ENCODE results near the gene RPRML. TPM values are rescaled to one million over a fixed set of nuclear protein-coding genes. Genes with fewer than 3 reads are reported as not detected.
A peak's percentile ranks its signal among the peaks of the same experiment; 100 is the strongest.
"Not testable (repeated sequence)": the region's sequence is repeated elsewhere in the genome, so short reads cannot be mapped to it uniquely, and the experiment has no call there.

Gene RPRML
- total RNA-seq, 1 donor from 2014 or later = not detected

GRCh38 chr17:46976626-46977270, 2.3 kb downstream of the RPRML start:
- DNase-seq (ENCODE audit: low read depth in 2 of 2) = no peak

DNA sequence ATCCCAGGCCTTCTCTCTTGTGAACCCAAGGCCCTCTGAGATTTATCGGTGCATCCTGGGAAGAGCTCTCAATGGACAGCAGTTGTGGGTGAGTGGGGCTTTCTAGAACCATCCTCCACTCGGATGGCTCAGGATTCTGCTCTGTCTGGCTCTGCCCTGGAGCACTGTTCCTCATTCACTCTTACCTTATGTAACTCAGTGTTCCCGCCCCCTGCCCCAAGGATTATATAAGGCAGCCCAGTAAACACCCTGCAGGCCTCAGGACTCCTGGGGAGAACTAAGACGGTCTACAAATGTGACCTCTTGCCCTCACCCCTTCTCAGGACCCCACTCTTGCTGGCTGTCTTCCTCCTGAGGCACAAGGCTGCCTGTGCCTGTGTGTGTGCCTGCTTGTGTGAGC, 3.8 kb downstream of the RPRML start:
- no peak for DNase-seq (ENCODE audit: low read depth in 2 of 2)

GRCh38 chr17:46974086-46974485, 5.0 kb downstream of the RPRML start:
- DNase-seq (ENCODE audit: low read depth in 2 of 2) = no peak

DNA sequence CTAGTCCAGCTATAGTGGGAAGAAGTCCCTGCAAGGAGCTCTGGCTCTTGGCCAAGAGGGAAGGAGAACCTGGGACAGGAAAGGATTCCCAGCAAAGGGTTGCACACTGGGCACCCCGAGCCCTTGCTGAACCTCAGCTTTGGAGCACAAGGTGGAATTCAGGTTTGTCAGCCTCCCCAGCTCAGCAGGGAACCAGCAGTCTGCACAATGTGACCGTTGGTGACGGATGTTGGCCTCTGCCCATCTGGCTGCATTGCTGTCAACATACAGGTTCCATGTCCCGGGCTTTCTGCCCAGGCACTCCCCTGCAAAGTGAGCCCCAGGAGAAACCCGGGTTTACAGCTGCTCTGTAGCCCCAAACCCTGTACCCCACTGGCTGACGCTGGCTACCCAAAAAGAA, 6.7 kb downstream of the RPRML start:
- DNase-seq (ENCODE audit: low read depth in 2 of 2) = no peak

DNA sequence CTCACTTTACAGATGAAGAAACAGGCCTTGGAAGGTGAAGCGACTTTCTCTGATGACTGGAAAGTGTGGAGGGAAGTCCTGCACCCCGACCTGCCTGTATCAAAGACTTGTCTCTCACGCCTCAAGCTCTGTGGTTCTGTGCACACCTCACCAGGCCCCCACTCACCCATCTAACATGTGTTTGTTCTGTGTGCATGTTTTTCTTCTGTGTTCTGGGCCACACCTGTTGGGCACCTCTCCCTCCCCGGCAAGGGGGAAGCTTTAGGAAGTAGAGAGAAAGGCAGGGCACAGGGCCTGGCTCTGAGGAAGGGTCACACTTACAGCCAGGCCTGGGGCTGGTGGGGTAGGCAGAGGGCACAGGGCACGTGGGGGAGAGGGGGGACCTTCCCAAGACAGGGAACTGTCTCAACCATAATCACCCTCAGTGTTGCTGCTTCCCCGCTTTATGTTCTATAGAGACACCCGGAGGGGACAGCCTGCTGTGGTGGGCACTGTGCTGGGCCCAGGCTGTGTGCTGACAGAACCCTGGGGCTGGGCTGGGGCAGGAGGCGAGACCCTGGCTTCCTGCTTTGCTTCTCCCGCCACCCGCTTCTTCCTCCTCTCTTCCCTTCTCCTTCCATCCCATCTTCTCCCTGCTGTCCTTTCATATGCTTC, 7.3 kb downstream of the RPRML start:
- DNase-seq (ENCODE audit: low read depth in 2 of 2) = no peak

DNA sequence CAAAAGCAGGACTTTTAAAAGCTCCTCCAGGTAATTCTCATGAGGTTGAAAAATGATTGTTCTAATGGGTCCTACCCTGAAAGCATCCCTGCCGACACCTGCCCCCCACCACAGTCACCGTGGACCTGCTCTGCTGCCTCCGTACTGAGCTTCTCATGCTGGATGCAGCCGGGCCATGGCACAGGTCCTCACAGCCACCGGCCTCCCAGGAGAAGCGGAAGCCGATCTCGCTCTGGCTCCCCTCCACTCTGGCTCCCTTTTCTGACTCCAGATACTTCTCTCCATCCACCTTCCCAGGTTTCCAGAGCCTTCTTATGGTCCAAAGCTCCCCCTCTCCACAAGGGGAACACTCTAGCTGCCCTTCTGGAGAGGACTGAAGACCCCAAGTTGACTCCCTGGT, 10.2 kb downstream of the RPRML start:
- no peak for DNase-seq (ENCODE audit: low read depth in 2 of 2)

- DNase-seq (ENCODE audit: low read depth in 2 of 2) = no peak
Measured at GRCh38 chr17:46968224-46968834, 10.7 kb downstream of the RPRML start.

DNA sequence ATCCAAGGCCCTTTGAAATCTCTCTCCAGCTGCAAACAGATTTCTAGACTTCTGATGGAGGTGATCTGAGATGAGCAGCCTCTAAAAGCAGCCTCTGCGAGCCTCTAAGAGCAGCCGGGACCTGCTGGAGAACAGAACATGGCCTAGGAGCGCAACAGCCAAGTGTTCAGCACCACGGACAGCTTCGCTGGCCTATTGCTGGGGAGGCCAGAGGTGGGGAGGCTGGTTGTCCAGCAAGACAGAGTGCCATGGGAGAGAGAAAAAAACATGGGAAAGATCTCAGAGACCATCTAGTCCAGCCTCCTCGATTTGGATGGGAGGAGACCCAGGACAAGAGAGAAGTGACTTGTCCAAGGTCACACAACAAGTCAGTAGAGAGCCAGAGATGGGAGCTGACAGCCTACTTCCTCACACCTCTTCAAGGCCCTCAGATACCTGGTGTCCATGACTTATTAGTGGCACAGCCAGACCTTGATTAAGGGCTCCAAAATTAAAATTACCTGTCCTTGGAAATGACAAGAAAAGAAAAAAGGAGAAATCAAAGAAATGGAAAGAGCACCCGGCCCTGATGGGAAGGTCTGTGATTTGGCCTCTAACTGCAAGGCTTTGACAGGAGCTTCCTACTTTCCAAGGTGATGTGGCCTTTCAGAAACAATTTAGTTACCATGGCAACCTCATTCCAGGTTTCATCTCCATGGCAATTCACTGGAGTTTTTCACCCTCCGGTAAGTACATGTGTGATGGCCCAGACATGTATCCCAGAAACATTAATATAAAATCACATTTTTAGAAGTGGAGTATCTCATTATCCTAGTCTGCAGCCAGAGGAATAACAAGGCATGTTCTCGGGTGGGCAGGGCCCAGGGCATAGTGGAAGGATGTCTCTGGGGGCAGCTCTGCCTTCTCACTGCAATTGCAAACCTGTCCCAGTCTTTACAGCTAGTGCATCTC, 14.5 kb downstream of the RPRML start:
- peak in 1 of 2 donors; percentile 41 for DNase-seq (ENCODE audit: low read depth in 2 of 2)

- no peak for DNase-seq (ENCODE audit: low read depth in 2 of 2)
Measured at GRCh38 chr17:46963571-46963970, 15.5 kb downstream of the RPRML start.

GRCh38 chr17:46962374-46962790, 16.7 kb downstream of the RPRML start:
- DNase-seq (ENCODE audit: low read depth in 2 of 2) = no peak

DNA sequence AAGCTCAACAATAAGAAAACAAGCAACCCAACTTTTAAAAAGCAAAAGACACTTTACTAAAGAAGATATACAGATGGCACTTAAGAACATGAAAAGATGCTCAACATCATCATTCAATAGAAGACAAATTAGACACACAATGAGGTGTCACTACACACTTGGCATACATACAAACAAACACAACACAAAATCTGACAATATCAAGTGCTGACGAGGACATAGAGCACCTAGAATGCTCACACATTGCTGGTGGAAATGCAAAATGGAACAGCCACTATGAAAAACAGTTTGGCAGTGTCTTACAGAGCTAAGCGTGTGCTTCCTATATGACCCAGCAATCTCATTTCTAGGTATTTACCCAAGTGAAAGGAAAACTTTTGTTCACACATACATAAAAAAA, 18.9 kb downstream of the RPRML start:
- no peak for DNase-seq (ENCODE audit: low read depth in 2 of 2)

GRCh38 chr17:46958041-46958591, 20.9 kb downstream of the RPRML start:
- DNase-seq (ENCODE audit: low read depth in 2 of 2) = no peak

GRCh38 chr17:46953191-46953590, 25.9 kb downstream of the RPRML start:
- DNase-seq (ENCODE audit: low read depth in 2 of 2) = not testable (repeated sequence)

DNA sequence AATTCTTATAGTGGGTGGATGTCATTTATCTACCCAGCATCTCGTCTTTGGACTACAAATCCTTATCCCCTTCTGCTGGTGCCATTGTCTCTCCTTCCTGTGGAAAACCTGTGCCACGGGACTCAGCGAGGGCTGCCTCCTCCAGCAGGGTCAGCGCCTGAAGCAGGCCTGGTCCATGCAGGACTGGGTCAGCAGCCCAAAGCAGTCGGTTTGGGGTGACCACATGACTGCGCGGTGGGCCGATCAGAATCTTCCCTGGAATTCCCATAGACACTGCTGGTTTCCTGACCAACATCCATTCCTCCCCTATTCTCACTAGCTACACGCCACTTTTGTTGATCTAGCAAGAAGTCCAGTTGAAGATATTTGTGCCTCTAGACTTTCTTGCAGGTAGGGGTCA, 26.9 kb downstream of the RPRML start:
- no peak for DNase-seq (ENCODE audit: low read depth in 2 of 2)

GRCh38 chr17:46951706-46952105, 27.3 kb downstream of the RPRML start:
- DNase-seq (ENCODE audit: low read depth in 2 of 2) = no peak

GRCh38 chr17:46950997-46951621, 27.9 kb downstream of the RPRML start:
- no peak for DNase-seq (ENCODE audit: low read depth in 2 of 2)

- no peak for DNase-seq (ENCODE audit: low read depth in 2 of 2)
Measured at GRCh38 chr17:46950342-46950996, 28.6 kb downstream of the RPRML start.

GRCh38 chr17:46949291-46950174, 29.5 kb downstream of the RPRML start:
- no peak for DNase-seq (ENCODE audit: low read depth in 2 of 2)

- no peak for DNase-seq (ENCODE audit: low read depth in 2 of 2)
Measured at GRCh38 chr17:46948544-46948943, 30.5 kb downstream of the RPRML start.

DNA sequence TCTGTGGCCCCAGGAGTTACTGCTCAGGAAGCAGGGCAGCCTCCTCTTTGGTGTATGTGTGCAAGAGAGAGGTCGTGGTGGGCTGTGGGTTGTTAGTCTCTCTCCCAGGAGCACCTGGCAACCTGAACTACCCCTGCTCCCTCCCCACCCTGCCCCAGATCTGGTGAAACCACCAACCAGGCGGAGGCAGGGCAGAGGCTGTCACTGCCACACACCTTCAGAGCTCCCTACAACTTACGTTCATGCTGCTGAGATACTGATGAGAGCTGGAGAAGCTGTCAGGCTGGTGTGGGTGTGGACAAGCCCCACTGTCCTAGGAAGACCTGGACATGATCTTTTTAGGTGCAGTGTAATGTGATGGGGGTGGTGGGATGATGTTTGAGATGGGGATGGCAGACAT, 31.8 kb downstream of the RPRML start:
- DNase-seq (ENCODE audit: low read depth in 2 of 2) = no peak

Measured in dermis microvascular lymphatic vessel endothelial cell (primary cell).